ENCODE results near the gene NKX1-1.
"Not testable (repeated sequence)": the region's sequence is repeated elsewhere in the genome, so short reads cannot be mapped to it uniquely, and the experiment has no call there.

The NKX1-1 gene
- 0 reads per million in 18 experiments for total RNA-seq

- no peak for DNase-seq
These were observed at the start of gene NKX1-1 for GRCh38 chr4:1406394-1406980. NKX1-1 (minus strand) TSS chr4:1406442; CDS start chr4:1406442, 0 bp downstream.

GRCh38 chr4:1453731-1454130, 47.5 kb upstream of the NKX1-1 start:
- DNase-seq = no peak

GRCh38 chr4:1452431-1453051, 46.3 kb upstream of the NKX1-1 start:
- DNase-seq = no peak

DNA sequence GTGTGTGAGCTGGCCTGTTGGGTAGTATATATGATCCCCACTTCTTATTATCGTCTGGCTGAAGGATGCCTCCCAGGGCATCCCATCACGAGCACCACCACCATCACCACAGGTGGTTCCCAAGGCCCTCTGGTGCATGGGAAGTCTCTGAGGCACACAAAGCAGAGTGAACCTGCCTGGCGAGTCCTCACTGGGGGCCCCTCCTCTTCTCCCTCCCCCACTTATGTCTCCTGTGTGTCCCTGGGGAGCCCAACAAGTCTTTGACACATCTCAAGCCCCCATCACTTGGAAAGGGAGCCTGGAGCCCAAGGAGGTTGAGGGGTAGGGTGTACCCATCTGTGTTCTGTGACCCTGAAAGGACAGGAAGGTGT, 45.5 kb upstream of the NKX1-1 start:
- DNase-seq = no peak

- no peak for DNase-seq
These were observed 45.0 kb upstream of the NKX1-1 start for GRCh38 chr4:1451106-1451751.

DNA sequence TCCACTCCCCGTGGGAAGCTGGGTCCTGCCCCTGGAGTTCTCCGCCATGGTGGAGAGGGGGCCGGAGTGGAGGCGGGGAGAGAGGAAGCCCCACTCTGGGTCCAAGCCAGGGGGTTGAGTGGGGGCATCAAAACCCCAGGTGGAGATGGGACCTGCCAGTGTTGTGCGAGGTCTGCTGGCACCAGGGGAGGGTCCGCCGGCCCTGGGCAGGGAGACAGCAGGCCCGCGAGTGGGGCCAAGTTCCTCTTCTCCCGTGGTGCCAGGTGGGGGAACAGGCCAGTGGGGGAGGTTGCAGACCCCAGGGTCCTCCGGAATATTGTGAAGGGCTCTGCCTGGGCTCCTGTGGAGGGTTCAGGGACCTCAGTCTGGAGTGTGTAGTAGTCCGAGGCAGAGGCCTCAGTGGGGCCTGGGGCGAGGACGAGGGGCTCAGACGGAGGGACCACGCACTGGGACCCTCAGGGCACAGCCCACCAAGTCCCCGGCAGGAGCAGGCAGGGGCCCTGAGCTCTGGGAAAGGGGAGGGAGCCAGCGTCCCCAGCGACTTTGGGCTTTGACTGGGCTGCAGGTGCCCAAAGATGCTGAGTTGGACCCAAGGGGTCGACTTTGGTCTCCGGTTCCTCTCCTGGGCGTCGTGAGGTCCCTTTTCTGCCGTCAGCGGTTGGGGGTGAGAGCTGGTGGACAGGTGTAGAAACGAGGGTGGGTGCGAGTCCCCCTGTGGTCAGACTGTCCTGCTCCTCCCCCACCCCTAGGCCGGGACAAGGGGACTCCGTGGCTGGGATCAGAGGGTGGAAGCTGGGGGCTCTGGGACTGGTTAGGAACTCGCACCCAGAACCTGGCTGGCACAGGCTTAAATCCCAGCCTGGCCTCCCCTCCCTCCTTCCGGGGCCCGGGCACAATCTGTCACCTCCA, 43.8 kb upstream of the NKX1-1 start:
- no peak for DNase-seq

DNA sequence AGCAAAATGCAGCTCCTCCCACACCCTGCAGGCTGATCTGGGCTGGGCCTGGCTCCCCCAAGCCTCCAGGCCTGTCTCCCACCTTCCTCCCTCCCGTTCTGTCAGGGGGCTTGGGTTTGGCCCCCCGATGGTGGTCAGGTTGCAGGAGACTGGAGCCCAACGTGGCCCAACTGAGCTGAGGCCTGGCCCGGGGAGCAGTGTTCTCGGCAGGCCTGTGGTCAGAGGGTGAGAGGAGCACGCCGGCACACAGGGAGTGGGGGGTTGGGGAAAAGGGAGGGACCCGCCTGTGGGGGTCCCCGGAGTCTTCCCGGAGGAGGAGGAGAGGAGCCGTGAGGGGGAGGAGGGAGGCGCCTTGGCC, 43.2 kb upstream of the NKX1-1 start:
- no peak for DNase-seq

DNA sequence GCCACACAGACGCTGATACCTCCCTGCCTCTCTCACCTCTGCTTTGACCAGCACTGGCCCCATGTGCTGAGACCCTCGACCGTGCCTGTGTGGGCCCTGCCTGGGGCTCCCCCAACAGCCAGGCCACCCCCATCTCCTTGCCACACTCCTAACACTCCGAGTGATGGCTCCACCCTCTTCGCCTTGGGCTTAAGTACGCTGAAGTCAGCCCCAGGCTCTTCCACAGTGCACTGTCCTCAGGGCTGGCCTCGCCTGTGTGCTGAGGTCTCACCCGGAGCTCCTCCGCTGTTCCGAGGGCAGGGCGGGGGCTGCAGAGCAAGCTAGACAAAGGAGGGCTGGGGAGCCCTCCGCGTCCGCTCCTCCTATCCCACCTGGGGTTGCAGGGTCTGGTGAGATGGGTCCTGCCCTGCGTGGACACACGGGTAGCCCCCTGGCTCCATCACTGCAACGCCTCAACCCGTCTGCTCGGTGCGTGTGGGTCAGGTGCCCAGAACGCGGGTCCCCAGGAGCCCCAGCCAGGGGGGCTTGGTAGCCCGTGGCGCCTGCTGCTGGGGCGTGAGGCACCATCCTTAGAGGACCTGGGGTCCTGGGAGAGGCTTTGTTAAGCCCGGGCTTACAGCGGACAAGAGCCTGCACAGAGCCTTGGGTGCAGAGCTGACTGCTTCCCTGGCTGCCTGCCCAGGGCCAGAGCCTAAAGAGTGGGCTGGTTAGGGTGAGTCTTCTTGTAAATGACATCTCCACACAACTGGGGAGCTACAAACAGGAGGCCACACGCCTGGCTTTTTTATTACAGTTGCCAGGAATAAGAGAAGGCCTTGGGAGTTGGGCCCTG, 42.6 kb upstream of the NKX1-1 start:
- no peak for DNase-seq

- DNase-seq = no peak
These were observed 41.7 kb upstream of the NKX1-1 start for GRCh38 chr4:1447676-1448588.

DNA sequence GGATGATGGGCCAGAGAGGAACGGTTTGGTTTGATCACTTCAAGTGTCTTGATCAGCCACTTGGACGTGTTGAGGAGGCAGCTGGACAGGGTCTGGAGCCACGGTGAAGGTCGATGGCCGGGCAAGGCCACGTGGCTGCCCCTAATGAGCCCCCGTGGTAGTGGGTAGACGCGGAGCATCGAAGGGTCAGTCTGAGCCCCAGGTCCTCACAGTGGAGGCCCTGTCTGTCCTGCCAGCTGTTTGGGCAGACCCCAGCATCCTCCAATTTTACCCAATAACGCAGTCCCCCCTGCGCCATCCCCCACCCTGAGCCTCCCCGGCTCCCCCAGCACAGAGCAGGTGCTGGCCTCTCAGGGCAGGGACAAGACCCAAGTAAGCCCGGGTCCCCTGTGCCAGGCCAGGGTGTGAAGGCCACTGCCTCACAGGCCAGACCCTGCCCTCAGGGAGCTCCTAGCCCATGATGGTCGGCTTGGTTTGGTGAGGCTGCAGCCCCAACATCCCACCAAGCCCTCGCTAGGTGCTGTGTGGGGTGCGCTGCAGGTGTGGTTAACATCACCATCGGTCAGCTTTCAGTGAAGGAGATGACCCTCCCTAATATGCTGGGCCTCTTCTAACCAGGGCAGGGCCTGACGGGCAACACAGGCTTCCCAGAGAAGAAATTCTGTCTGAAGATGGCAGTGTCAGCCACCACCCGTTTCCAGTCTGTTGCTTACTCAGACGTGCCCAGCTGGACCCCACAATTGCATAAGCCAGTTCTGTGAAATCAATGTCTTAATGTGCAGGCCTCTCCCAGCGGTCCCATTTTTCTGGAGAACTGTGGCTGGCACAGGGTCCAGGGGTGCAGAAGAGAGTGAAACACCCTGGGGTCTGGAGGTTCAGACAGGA, 40.5 kb upstream of the NKX1-1 start:
- DNase-seq = no peak

DNA sequence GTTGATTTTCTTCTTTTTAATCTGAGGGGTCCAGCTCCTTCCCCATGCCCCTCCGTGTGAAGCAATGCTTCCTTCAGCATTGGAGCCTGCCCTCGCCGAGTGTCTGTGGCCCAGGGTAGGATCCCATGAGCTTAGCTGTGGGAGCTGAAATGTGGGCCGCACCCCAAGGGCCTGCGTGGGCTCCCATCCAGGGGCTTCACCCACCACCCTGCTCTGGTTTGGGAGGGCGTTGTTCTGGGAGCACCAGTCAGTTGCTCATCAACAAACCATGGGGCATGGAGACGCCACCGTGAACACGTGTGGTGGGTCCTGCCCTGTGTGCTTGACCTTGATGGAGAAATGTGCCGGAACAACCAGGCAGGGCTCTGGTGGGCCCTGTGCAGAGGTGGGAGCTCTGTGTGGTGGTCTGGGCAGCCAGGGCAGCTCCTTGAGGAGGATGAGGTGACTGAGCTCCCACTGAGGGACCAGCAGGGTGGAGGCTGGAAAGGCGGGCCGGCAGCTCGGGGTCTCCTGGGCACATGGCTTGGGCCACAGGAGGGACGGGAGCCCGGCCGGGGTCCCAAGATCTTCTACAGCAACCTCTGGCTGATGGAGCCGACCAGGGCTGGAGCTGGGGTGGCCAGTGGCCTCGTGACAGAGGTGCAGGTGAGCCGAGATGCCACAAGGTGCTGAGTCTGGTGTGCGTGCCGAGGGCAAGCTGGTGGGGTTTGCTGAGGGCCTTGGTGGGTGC, 39.6 kb upstream of the NKX1-1 start:
- no peak for DNase-seq

DNA sequence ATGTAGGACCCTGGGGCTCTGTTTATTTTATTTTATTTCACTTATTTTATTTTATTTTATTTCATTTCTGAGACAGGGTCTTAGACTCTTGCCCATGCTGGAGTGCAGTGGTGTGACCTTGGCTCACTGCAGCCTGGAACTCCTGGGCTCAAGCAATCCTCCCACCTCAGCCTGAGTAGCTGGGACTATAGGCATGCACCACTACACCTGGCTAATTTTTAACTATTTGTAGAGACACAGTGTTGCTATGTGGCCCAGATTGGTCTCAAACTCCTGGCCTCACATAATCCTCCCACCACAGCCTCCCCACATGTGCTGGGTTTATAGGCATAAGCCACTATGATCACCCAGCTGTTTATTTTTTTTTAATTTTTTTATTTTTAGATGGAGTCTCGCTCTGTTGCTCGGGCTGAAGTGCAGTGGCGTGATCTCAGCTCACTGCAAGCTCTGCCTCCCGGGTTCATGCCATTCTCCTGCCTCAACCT, 37.5 kb upstream of the NKX1-1 start:
- DNase-seq = not testable (repeated sequence)

- no peak for DNase-seq
These were observed 20.8 kb upstream of the NKX1-1 start for GRCh38 chr4:1427010-1427409.

DNA sequence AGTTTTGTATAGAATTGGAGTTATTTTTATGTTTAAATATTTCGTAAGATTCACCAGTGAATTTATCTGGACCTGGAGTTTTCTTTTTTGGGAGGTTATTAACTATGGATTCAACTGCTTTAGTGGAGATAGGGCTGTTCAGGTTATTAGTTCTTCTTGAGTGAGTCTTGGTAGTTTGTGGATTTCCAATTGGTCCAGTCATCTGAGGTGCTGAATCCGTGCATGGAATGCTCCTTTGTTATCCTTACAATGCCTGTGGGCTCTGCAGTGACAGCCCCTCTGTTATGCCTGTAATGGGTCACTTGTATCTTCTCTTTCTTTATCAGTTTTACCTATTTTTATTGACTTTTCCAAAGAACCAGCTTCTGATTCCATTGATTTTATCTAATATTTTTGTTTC, 15.4 kb upstream of the NKX1-1 start:
- no peak for DNase-seq

- DNase-seq = no peak
These were observed 13.5 kb upstream of the NKX1-1 start for GRCh38 chr4:1419708-1420107.

DNA sequence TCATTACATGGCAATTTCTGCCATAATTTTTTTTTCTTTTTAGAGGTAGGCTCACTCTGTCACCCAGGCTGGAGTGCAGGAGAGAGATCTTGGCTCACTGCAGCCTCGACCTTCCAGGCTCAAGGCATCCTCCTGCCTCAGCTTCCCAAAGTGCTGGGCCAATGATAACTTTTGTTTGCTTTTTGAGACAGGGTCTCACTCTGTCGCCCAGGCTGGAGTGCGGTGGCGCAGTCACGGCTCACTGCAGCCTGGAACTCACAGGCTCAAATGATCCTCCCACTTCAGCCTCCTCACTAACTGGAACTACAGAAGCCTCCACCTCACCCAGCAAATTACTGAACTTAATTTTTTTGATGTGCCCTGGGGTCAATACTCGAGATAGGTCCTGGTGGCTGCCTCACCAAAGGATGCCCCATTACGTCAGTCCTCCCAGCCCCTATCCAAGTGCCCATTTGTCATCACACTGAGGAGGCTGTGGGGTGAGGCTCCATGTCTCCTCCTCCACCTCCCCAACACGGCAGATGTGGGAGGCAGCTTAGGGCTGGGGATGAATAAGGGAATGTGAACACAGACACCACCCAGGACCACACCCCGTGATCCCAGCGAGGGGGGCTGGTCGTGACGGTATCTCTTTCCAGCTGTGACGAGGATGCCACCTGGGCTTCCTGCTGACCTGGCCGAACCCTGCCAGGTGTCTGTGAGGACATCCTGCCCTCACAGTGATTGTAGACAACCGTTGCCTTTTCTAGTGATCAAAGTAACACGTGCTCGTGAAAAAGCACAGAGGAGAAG, 12.4 kb upstream of the NKX1-1 start:
- DNase-seq = no peak

- DNase-seq = no peak
These were observed 11.5 kb upstream of the NKX1-1 start for GRCh38 chr4:1417522-1418390.

GRCh38 chr4:1416948-1417260, 10.7 kb upstream of the NKX1-1 start:
- no peak for DNase-seq

All from inflammatory macrophage (primary cell).